Ascending aorta (tissue), 2 donors: ENCODE data around the gene ABTB2. TPM values are rescaled to one million over a fixed set of nuclear protein-coding genes. Genes with fewer than 3 reads are reported as not detected.

ENCODE experiments used
- DNase-seq, 2 donors: peaks; one replicate each; pipeline ENCODE4 v3.0.0-alpha.2; 2019; ENCODE audit warnings: low spot score in 2 of 2
- H3K27ac ChIP-seq, 2 donors: fragments of 200-600 bp; sonication (generic); one replicate each; pipeline ENCODE4 v1.5.1; 2016 to 2017; ENCODE audit warnings: mild to moderate bottlenecking in 1 of 2
- H3K27me3 ChIP-seq: fragments of 200-600 bp; sonication (generic); one replicate; pipeline ENCODE4 v1.5.1; 2017
- H3K36me3 ChIP-seq, 2 donors: fragments of 200-600 bp; sonication (generic); one replicate each; pipeline ENCODE4 v1.5.1; 2016
- H3K4me1 ChIP-seq, 2 donors: fragments of 200-600 bp; sonication (generic); one replicate each; pipeline ENCODE4 v1.5.1; 2016 to 2017; ENCODE audit warnings: mild to moderate bottlenecking in 1 of 2
- H3K4me3 ChIP-seq, 2 donors: fragments of 200-600 bp; sonication (generic); one replicate each; pipeline ENCODE4 v1.5.1; 2016 to 2017; ENCODE audit warnings: mild to moderate bottlenecking in 1 of 2
- H3K9me3 ChIP-seq, 2 donors: fragments of 200-600 bp; sonication (generic); one replicate each; pipeline ENCODE4 v1.5.1; 2016
- intact Hi-C: fragments of 100-400 bp; cut with DNase I; formaldehyde crosslinking; loops from one replicate; pipeline ENCODE4 v1.15.1; 2023
- total RNA-seq: library from RNA; depleted of rRNA; stranded (reverse); fragments of >200 nt; gene quantifications from one replicate; pipeline ENCODE4 v1.1.0, GENCODE V29; 2016
- TF ChIP-seq, protein P1 (sequence below), 3 experiments: fragments of 200-600 bp in 2 of 3; fragments of 450-650 bp in 1 of 3; sonication (generic) in 2 of 3; IDR thresholded peaks; one replicate each; pipeline ENCODE4 v1.5.1; 2016 to 2019; ENCODE audit warnings: antibody characterized with exemption in 3 of 3, mild to moderate bottlenecking in 1 of 3, moderate library complexity in 1 of 3

ABTB2 gene
- total RNA-seq, 1 donor from 2014 or later: 7.9 TPM

DNA sequence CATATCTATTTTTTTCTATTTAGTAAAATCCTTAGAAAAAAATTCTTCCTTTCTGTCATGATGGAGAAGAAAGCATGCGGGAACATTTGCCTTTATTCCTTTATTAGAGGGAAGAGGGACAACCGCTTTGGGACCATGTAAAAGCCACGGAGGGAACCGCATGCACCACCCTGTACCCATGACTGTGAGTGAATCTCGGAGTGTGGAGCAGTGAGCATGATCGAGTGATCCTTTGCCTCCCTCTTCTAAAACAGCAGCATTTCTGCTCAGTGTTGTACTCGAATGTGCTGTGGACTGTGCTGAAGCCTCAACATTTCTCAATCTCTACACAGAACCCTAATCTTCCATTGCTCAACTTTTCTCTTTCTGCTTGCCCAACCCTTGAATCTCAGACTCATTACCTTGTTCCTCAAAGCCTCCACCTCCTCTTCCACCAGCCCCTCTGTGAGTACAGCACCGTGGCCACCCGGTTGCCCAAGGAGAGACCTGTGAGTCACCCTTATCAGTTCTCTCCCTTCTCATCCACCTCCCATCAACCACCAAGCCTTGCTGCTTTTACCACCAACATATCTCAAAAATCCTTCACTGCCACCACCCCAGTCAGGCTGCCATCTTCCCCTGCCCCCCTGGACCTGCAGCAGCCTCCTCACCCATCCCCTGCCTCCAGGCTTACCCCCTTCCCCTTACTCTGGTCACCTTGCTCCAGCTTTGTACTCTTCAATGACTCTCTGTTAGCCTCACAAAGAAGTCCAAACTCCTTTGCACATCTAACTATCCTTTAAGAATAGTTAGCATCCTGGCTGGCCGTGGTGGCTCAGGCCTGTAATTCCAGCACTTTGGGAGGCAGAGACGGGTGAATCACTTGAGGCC lies 149.3 kb downstream of the ABTB2 start:
- no peaks in the 10 kb centered on the region for H3K27me3 ChIP-seq
- TF ChIP-seq, protein P1, sequence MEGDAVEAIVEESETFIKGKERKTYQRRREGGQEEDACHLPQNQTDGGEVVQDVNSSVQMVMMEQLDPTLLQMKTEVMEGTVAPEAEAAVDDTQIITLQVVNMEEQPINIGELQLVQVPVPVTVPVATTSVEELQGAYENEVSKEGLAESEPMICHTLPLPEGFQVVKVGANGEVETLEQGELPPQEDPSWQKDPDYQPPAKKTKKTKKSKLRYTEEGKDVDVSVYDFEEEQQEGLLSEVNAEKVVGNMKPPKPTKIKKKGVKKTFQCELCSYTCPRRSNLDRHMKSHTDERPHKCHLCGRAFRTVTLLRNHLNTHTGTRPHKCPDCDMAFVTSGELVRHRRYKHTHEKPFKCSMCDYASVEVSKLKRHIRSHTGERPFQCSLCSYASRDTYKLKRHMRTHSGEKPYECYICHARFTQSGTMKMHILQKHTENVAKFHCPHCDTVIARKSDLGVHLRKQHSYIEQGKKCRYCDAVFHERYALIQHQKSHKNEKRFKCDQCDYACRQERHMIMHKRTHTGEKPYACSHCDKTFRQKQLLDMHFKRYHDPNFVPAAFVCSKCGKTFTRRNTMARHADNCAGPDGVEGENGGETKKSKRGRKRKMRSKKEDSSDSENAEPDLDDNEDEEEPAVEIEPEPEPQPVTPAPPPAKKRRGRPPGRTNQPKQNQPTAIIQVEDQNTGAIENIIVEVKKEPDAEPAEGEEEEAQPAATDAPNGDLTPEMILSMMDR (IDR thresholded peaks at IDR 0.05): no peak
- H3K4me3 ChIP-seq: no peak overlapping the region
- no peak overlapping the region for H3K27ac ChIP-seq
- no peak for DNase-seq
- intact Hi-C loops: no loop called here
- H3K36me3 ChIP-seq: peaks cover 0 to 4% of the 10 kb centered on the region in 2 donors
- no peaks in the 10 kb centered on the region for H3K9me3 ChIP-seq
- H3K4me1 ChIP-seq: peaks cover 0 to 5% of the 10 kb centered on the region in 2 donors

GRCh38 chr11:34207487-34208180 lies 150.2 kb downstream of the ABTB2 start:
- H3K9me3 ChIP-seq: no peaks in the 10 kb centered on the region
- intact Hi-C loops: no loop called here
- H3K4me3 ChIP-seq: no peak overlapping the region
- peaks cover 0 to 8% of the 10 kb centered on the region in 2 donors for H3K36me3 ChIP-seq
- TF ChIP-seq, protein P1 (IDR thresholded peaks at IDR 0.05): no peak
- no peaks in the 10 kb centered on the region for H3K27me3 ChIP-seq
- DNase-seq: no peak
- no peak overlapping the region for H3K27ac ChIP-seq
- H3K4me1 ChIP-seq: peaks cover 0 to 3% of the 10 kb centered on the region in 2 donors

GRCh38 chr11:34206407-34207300 lies 151.2 kb downstream of the ABTB2 start:
- Histone ChIP-seq H3K4me1 (peaks cover 0 to 3% of the 10 kb centered on the region in 2 donors), H3K27ac (no peak overlapping the region), H3K27me3 (no peaks in the 10 kb centered on the region), H3K36me3 (peaks cover 0 to 8% of the 10 kb centered on the region in 2 donors), H3K9me3 (no peaks in the 10 kb centered on the region), H3K4me3 (no peak overlapping the region)
- TF ChIP-seq, protein P1 (IDR thresholded peaks at IDR 0.05): no peak
- DNase-seq: no peak
- intact Hi-C loops: no loop called here

DNA sequence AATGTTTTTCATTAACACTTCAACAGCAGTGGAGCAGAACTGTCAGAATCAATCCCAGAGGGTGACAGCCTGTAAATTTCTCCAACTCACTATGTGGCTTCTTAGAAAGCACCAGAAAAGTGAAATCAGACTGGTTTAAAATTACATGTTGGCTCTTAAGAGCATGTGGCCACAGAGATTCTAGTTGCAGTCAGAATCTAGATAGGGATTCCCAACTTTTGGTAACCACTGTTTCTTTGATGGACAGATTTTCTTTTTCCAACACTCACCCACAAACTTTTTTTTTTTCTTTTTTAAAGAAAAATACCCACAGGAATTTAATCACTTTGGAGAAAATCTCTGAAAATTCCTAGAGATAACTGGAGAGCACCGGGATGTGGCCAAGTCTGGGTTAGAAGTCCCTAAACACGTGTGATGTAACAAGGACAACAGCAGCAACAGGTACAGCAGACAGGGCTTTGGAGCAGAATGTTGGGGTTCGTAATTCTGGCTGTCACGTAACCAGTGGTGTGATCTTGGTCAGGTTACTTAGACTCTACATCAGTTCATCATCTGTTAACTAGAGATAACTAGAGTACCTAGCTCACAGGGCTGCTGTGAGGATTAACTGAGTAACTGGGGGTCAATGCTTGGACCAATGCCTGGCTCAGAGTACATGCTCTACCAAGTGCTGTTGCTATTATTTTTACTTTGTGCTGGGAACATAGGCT lies 152.3 kb downstream of the ABTB2 start:
- Histone ChIP-seq H3K9me3 (no peaks in the 10 kb centered on the region), H3K27me3 (no peaks in the 10 kb centered on the region), H3K4me1 (peaks cover 0 to 3% of the 10 kb centered on the region in 2 donors), H3K36me3 (peaks cover 0 to 8% of the 10 kb centered on the region in 2 donors), H3K4me3 (no peak overlapping the region), H3K27ac (no peak overlapping the region)
- TF ChIP-seq, protein P1 (IDR thresholded peaks at IDR 0.05): no peak
- intact Hi-C loops: no loop called here
- no peak for DNase-seq
